Measurements from ENCODE around the gene RPS21. TPM values are rescaled to one million over a fixed set of nuclear protein-coding genes. Genes with fewer than 3 reads are reported as not detected.

RPS21 gene
- total and polyA plus RNA-seq, 2 of the 13 experiments (the other 11 are each of a cell fraction or from before 2014, with no cell fraction given): 2,647 to 11,063 TPM

DNA sequence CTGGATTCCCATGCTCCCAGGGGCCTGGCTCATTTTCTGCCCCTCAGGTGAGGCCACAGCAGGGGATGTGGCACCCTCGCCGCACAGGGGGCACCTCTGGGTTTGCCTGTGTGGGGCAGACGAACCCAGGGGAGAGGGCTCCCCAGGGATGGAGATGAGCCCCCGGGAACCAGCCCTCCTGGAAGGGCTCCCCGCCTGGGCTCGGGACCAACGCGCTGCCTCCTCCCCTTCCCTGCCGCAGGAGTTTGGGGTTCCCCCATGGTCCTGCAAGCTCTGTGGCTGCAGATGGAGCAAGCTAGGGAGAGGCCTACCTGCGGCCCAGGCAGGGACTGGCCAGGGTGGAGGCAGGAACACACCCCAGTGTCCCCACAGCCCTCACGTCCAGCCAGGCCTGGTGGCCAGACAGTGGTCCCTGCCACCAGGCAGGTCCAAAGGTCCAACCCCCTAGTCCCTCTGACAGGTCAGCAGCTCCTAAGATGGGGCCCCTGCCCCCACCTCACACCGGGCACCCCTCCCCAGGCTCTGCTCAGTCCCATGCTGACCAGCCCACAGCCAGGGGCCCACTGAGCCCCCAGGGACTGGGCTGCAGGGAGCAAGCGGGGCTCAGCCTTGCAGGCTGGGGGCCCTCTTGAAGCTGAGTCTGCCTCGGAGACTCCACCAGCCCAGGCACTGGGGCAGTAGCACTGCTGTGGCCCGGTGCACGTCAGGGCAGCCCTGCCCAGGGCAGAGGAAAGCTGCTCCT, 33.4 kb upstream of the RPS21 start (continued):
- TF ChIP-seq, protein P1, sequence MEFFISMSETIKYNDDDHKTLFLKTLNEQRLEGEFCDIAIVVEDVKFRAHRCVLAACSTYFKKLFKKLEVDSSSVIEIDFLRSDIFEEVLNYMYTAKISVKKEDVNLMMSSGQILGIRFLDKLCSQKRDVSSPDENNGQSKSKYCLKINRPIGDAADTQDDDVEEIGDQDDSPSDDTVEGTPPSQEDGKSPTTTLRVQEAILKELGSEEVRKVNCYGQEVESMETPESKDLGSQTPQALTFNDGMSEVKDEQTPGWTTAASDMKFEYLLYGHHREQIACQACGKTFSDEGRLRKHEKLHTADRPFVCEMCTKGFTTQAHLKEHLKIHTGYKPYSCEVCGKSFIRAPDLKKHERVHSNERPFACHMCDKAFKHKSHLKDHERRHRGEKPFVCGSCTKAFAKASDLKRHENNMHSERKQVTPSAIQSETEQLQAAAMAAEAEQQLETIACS (CRISPR knock-in tag; IDR thresholded peaks at IDR 0.05): peak; percentile 12; the same call in 1 of the 2 replicates
- TF ChIP-seq YEATS2 (CRISPR knock-in tag; IDR thresholded peaks at IDR 0.05; ENCODE audit: borderline replicate concordance): 0 out of 2 replicates have a peak, but pooled peaks have one; percentile 24
- no peak for TF ChIP-seq THAP11 (CRISPR knock-in tag; IDR thresholded peaks at IDR 0.05)
- no peak for TF ChIP-seq PBX3 (CRISPR knock-in tag; IDR thresholded peaks at IDR 0.05; ENCODE audit: borderline replicate concordance)
- TF ChIP-seq, protein P2, sequence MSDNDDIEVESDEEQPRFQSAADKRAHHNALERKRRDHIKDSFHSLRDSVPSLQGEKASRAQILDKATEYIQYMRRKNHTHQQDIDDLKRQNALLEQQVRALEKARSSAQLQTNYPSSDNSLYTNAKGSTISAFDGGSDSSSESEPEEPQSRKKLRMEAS (IDR thresholded peaks at IDR 0.05): peak; percentile 27; the same call in 1 of the 2 replicates
- TF ChIP-seq ZMYM4 (CRISPR knock-in tag; IDR thresholded peaks at IDR 0.05): peak; percentile 10; the same call in 1 of the 2 replicates
- TF ChIP-seq ZMYM3 (CRISPR knock-in tag; IDR thresholded peaks at IDR 0.05): peak; percentile 7; the same call in 1 of the 2 replicates
- peak; percentile 54; the same call in 1 of the 2 replicates for TF ChIP-seq MEIS2 (CRISPR knock-in tag; IDR thresholded peaks at IDR 0.05)
- TF ChIP-seq, protein P3, sequence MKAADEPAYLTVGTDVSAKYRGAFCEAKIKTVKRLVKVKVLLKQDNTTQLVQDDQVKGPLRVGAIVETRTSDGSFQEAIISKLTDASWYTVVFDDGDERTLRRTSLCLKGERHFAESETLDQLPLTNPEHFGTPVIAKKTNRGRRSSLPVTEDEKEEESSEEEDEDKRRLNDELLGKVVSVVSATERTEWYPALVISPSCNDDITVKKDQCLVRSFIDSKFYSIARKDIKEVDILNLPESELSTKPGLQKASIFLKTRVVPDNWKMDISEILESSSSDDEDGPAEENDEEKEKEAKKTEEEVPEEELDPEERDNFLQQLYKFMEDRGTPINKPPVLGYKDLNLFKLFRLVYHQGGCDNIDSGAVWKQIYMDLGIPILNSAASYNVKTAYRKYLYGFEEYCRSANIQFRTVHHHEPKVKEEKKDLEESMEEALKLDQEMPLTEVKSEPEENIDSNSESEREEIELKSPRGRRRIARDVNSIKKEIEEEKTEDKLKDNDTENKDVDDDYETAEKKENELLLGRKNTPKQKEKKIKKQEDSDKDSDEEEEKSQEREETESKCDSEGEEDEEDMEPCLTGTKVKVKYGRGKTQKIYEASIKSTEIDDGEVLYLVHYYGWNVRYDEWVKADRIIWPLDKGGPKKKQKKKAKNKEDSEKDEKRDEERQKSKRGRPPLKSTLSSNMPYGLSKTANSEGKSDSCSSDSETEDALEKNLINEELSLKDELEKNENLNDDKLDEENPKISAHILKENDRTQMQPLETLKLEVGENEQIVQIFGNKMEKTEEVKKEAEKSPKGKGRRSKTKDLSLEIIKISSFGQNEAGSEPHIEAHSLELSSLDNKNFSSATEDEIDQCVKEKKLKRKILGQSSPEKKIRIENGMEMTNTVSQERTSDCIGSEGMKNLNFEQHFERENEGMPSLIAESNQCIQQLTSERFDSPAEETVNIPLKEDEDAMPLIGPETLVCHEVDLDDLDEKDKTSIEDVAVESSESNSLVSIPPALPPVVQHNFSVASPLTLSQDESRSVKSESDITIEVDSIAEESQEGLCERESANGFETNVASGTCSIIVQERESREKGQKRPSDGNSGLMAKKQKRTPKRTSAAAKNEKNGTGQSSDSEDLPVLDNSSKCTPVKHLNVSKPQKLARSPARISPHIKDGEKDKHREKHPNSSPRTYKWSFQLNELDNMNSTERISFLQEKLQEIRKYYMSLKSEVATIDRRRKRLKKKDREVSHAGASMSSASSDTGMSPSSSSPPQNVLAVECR (CRISPR knock-in tag; IDR thresholded peaks at IDR 0.05; ENCODE audit: borderline replicate concordance): peak; percentile 79; the same call in 1 of the 2 replicates
- 0 out of 2 replicates have a peak, but pooled peaks have one; percentile 46 for TF ChIP-seq ZNF556 (CRISPR knock-in tag; IDR thresholded peaks at IDR 0.05; ENCODE audit: borderline replicate concordance)
- TF ChIP-seq POGZ (CRISPR knock-in tag; IDR thresholded peaks at IDR 0.05): peak; percentile 39; the same call in 1 of the 2 replicates
- TF ChIP-seq ZNF292 (CRISPR knock-in tag; IDR thresholded peaks at IDR 0.05; ENCODE audit: borderline replicate concordance, low read depth): 0 out of 2 replicates have a peak, but pooled peaks have one; percentile 60
- TF ChIP-seq ZKSCAN8 (CRISPR knock-in tag; IDR thresholded peaks at IDR 0.05; ENCODE audit: borderline replicate concordance): no peak
- TF ChIP-seq ZNF331 (CRISPR knock-in tag; IDR thresholded peaks at IDR 0.05): peak; percentile 28; the same call in 1 of the 2 replicates
- peak; percentile 72 for TF ChIP-seq GATAD2A (CRISPR knock-in tag; IDR thresholded peaks at IDR 0.05)
- peak; percentile 73 for TF ChIP-seq ZNF746 (CRISPR knock-in tag; IDR thresholded peaks at IDR 0.05)
- TF ChIP-seq MAZ (IDR thresholded peaks at IDR 0.05; ENCODE audit: borderline replicate concordance, low read depth, low read length): peak; percentile 60; the same call in 1 of the 2 replicates
- peak; percentile 44; the same call in 1 of the 2 replicates for TF ChIP-seq MAZ (CRISPR knock-in tag; IDR thresholded peaks at IDR 0.05; ENCODE audit: low read depth)
- TF ChIP-seq HMGXB4 (CRISPR knock-in tag; IDR thresholded peaks at IDR 0.05; ENCODE audit: borderline replicate concordance in 1 of 2, low read depth in 1 of 2): 0 out of 4 replicates have a peak, but pooled peaks of 1 of the 2 experiments have one; percentile 28

Measured in HepG2 (cell line).